ENCODE measurements around the gene NCOR1.
"Not testable (repeated sequence)": the region's sequence is repeated elsewhere in the genome, so short reads cannot be mapped to it uniquely, and the experiment has no call there.

NCOR1 gene

DNA sequence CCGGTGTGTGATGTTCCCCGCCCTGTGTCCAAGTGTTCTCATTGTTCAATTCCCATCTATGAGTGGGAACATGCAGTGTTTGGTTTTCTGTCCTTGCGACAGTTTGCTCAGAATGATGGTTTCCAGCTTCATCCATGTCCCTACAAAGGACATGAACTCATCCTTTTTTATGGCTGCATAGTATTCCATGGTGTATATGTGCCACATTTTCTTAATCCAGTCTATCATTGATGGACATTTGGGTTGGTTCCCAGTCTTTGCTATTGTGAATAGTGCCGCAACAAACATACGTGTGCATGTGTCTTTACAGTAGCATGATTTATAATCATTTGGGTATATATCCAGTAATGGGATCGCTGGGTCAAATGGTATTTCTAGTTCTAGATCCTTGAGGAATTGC lies 63.0 kb downstream of the NCOR1 start:
- DNase-seq (ENCODE audit: low read depth in 2 of 3, low spot score in 2 of 3): not testable (repeated sequence)

DNA sequence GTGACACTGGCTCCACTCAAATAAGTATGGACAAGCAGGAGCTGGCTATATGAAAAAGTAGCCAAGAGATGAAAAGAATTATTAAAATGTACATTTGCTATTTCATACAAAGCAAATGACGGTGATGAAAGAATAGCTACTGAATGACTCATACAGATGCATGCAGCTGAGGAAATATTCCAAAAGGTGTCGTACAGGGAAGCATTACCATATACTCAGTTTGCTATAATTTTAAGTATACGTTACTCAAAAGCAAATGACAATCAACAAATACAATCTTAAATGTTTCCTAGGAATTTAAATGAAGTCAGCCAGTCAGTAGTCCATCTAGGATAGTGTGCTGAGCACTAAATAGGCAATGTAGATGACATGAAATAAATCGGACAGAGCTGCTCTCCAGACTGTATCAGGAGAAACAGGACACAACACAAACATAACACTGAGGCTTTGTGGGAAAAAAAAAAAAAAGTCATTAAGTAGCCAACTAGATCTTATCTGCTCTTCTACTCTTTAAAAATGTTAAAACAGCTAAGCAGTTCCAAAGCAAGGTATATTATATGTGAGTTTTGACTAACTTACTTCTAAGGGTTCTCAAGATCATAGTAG lies 65.0 kb downstream of the NCOR1 start:
- no peak for DNase-seq (ENCODE audit: low read depth in 2 of 3, low spot score in 2 of 3)

DNA sequence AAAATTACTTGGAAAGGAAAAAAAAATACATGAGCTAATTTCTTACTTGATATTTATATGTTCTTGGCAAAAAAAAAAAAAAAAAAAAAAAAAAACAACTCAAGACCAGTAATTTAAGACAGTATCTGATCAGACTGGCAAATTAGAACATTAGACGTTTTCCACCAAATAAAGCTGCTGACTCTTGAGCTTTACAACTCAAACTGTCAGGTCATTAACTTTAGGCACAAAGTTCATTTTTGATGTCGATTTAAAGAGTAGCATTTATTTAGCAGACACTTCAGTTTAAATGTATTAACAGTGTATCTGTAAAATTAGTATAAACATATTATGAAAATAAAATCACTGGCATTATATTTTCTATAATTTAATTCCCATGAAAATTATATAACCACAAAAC lies 66.7 kb downstream of the NCOR1 start:
- DNase-seq (ENCODE audit: low read depth in 2 of 3, low spot score in 2 of 3): no peak

DNA sequence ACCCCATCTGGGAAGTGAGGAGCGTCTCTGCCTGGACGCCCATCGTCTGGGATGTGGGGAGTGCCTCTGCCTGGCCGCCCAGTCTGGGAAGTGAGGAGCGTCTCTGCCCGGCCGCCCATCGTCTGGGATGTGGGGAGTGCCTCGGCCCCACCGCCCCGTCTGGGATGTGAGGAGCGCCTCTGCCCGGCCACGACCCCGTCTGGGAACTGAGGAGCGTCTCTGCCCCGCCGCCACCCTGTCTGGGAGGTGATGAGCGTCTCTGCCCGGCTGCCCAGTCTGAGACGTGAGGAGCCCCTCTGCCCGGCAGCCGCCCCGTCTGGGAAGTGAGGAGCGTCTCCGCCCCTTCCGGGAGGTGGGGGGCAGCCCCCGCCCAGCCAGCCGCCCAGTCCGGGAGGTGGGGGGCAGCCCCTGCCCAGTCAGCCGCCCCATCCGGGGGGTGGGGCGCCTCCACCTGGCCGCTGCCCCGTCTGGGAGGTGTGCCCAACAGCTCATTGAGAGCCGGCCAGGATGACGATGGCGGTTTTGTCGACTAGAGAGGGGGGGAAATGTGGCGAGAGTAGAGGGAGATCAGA lies 69.9 kb downstream of the NCOR1 start:
- not testable (repeated sequence) for DNase-seq (ENCODE audit: low read depth in 2 of 3, low spot score in 2 of 3)

DNA sequence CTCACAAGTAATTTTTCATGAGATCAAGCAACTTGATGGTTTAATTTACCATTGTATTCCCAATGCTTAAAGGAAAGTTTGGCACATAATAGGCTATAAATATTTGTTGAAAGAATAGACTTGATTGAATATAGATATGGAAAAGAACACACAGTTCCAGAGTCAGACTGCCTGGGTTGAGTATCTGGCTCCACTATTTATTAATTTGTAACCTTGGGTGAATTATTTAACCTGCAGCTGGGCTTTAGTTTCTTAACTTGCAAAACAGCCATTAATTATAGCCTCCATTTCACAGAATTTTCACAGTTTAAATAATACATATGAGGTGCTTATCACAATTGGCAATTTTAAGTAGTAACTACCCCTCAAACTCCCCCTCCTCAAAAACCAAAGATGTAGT lies 73.6 kb downstream of the NCOR1 start:
- DNase-seq (ENCODE audit: low read depth in 2 of 3, low spot score in 2 of 3): no peak

DNA sequence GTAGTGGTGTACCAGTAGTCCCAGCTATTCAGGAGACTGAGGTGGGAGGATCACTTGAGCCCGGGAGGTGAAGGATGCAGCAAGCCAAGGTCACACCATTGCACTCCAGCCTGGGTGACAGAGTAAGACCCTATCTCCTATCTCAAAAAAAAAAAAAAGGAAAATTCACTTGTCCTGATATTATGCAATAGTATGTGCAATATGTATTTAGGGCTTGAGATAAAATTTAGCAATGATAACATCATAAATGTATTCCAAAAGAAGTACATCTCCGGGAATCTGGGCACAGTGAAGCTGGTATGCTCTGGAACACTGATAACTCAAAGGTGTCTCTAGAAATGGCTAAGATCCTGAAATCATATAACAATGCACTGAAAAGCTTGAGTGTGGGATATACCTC lies 74.5 kb downstream of the NCOR1 start:
- no peak for DNase-seq (ENCODE audit: low read depth in 2 of 3, low spot score in 2 of 3)

DNA sequence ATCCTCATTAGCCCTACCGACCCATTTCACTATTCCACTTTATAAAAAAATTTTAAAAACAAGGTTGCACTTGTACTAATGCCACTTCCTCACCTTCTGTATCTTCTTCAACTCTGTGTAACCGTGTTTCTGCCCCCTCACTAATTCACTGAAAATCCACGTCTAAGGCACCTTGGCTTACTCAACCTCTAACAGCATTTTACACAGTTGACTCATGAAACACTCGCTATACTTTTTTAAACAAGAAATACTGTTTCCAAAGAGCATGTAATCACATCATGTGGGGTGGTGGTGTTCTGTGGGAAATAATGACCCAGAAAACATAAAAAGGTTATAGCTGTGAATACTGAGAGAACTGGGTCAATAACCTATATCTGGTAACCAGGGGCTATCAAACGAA lies 79.9 kb downstream of the NCOR1 start:
- no peak for DNase-seq (ENCODE audit: low read depth in 2 of 3, low spot score in 2 of 3)

DNA sequence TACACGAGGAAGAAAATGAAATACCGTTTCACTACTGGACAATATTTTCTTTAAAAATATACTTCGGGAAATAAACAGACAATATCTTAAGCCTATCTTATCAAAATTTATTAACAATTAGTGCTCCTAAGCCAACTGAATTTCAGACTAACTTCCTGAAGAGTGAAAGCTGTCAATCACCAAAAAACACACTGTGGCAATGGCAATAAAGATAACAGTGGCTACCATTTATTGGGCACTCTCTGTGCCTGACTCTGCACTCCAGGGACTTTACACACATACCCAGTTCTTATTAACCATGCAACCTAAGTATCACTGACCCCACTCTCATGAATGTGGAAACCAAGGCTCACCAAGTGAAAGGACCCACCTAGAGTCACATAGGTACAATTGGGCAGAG lies 83.7 kb downstream of the NCOR1 start:
- no peak for DNase-seq (ENCODE audit: low read depth in 2 of 3, low spot score in 2 of 3)

DNA sequence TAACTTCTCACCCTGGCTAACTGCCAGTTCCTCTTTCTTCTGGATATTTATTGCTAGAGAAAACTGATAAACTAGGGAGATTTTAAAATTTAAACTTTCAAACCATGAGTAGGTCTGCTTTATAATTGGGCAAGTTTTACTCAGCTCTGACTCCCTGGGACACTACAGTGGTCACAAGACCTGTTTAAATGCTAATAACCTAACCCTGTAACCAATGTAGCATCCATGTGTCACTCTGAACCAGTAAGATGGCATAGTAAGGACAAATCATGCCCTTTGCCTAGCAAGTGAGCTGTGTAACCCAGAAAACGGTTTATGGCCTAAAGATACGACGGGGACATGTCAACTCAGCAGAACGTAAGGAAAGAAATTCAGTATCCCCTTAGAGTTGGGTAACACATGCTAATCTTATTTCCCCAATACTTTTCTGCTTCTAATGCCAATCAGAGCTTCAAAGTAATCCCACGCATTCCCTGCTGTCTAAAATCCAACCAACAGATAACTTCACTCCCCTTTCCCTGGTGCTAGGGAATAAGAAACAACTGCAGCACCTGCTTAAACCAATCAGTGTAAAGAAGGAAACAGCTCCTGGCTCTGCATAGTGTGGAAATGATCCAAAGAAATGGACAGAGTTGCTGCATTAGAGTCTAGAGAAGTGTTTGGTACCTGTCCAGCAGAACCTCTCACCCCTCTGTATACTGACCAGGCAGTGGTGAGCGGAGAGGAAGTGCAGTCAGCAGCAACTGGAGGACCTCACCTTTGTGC lies 85.7 kb downstream of the NCOR1 start:
- DNase-seq (ENCODE audit: low read depth in 2 of 3, low spot score in 2 of 3): no peak

DNA sequence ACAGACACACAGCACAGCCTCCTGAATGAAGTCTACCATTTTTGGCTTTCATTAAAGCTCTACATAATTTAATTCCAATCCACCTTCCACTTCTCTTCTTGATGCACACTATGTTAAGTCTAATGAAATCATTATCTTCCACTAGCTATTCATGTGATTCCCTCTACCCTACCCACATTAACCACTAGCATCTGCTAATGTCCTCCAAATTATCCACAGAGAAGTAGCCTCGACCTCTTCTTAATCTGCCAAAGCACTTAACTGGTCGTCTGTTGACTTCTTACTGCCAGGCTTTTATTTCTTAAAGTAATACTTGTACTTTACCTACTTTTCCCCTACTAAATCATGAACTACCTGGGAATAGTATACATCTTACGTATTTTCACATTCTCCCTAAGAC lies 91.8 kb downstream of the NCOR1 start:
- no peak for DNase-seq (ENCODE audit: low read depth in 2 of 3, low spot score in 2 of 3)

DNA sequence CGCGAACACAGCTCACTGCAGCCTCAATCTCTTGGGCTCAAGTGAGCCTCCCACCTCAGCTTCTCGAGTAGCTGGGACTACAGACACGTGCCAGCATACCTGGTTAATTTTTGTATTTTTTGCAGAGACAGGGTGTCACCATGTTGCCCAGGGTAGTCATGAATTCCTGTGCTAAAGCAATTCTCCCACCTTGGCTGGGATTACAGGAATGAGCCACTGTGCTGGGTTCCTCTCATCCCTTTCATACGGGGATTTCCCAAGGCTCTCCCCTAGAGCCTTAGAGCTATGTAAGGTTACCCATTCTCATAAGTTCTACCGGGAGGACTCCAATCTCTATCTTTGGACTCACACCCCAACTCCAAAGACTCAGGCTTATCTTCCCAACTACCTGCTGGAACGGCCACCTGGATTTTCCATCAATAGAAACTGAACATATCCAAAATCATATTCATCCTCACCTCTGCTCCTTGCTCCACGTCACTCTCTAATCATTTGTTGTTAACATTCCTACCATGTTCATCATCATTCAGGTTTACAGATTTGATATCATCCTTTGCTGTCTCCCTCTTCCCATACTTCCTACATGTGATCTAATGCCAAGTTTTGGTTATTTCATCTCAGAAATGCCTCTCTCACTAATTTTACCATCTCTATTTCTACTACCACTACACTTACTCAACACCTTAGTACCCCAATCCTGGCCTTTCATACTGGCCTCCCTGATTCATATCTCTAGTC lies 92.5 kb downstream of the NCOR1 start:
- no peak for DNase-seq (ENCODE audit: low read depth in 2 of 3, low spot score in 2 of 3)

DNA sequence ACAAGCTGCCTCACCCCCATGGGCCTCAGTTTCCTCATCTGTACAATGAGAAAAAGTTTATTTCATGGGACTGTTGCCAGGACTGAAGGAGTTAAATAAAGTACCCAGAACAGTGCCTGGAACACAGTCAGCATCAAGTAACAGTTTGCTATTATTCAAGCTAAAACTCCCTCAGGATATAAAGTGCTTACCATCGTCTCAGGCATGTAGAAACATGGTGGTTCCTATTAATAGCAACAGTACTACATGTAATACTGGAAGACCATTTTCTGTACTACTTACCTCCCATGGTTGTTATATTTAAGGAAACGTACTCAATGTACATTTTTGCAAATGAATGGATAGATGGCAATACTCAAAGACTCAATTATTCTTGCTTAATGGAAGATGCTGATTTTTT lies 93.4 kb downstream of the NCOR1 start:
- DNase-seq (ENCODE audit: low read depth in 2 of 3, low spot score in 2 of 3): no peak

DNA sequence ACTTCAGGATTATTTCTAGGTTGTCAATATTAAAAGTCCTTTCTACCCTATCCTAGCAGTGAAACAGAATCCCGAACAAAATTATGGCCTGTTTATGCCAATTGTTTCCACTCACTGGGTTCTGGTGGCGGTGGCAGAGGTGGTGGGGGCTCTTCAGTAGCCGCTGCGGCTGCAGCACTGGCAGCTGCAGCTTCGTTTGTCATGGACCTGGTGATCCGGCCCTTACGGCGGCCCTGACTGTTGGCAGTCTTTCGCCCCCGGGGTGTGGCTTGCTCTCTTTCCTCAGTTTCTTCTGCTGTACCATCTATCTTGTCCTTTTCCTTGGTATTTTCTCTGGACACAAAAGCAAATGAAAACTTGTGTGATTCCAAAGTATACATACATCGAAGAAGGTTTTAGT lies 94.4 kb downstream of the NCOR1 start:
- no peak for DNase-seq (ENCODE audit: low read depth in 2 of 3, low spot score in 2 of 3)

DNA sequence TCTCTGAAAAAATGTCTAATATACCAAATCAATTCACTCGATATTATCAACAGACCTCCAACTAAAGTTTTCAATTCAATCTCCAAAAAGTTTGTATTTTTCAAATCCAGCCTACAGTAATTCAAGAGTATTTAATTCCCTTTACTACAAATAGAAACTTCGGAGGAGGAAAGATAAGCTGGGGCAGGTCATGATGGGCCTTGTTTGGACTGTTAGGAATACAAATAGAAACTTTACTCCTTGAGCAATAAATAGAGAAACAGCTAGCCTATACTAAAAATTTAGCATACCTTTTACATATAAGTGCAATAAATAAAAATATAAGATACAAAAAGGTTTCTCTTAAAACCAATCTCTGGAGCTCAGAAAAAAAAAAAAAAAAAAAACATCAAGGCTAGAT lies 98.2 kb downstream of the NCOR1 start:
- no peak for DNase-seq (ENCODE audit: low read depth in 2 of 3, low spot score in 2 of 3)

DNA sequence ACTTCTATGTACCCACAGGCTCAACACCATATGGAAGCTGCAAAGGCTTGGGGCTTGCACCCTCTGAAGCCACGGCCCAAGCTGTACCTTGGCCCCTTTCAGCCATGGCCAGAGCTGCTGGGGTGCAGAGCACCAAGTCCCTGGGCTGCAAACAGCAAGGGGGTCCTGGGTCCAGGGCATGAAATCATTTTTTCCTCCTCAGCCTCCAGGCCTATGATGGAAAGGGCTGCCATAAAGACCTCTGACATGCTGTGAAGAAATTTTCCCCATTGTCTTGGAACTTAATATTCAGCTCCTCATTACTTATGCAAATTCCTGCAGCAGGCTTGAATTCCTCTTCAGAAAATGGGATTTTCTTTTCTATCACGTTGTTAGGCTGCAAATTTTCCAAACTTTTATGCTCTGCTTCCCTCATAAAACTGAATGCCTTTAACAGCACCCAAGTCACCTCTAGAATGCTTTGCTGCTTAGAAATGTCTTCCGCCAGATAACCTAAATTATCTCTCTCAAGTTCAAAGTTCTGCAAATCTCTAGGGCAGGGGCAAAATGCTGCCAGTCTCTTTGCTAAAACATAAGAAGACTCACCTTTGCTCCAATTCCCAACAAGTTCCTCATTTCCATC lies 100.1 kb downstream of the NCOR1 start:
- not testable (repeated sequence) for DNase-seq (ENCODE audit: low read depth in 2 of 3, low spot score in 2 of 3)

DNA sequence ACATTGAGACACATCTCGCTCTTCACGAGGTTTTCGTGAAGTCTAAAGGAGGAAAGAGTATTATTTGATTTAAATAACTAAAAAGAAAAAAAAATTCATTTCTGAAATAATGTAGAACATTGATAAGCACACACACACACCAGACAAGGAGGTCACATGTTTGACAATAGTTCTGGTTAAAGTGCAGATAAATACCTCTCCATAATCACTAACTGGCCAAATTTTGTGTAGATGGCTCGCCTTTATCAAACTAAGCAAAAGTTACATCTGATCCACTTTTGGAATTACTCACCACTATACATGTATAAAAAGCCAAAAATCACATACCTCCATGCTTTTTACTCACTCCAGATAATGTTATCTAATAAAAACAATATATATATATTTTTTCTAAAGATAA lies 106.5 kb downstream of the NCOR1 start:
- DNase-seq (ENCODE audit: low read depth in 2 of 3, low spot score in 2 of 3): no peak

DNA sequence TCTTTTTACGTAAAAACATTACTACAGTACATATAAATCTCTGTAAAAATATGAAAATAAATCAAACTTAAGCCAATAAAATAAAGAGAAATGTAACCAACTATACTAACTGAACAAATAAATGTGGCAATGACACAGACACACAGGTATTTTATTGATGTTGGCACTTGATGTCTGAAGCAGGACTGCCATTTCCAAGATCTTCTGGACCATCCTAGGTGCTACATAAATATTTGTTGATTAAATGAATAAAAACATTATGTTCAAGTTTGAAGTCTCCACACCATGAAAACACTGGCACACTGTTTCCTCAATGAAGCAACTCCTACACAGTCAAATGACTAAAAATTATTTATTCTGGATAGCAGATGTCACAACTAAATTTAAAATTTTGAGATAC lies 106.9 kb downstream of the NCOR1 start:
- DNase-seq (ENCODE audit: low read depth in 2 of 3, low spot score in 2 of 3): no peak

DNA sequence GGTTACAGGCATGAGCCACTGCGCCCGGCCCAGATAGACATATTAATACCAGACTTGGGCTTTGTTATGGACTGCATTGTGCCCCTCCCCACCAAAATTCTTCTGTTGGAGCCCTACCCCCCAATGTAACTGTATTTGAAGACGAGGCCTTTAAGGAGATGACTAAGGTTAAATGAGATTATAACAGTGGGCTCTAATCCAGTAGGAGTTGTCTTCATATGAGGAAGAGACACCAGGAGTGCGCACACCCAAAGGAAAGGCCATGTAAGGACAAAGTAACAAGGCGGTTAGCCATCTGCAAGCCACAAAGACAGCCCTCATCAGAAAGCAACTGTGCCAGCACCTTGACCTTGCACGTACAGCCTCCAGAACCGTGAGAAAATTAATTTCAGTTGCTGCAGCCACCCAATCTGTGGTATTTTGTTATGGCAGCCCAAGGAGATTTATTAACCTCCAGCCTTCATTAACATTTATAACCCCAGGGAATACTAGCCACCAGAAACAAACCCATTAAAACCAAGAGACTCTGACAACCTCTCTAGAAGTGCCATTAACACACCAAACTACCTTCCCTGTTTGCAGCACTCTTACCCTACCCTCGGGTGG lies 108.1 kb downstream of the NCOR1 start:
- no peak for DNase-seq (ENCODE audit: low read depth in 2 of 3, low spot score in 2 of 3)

DNA sequence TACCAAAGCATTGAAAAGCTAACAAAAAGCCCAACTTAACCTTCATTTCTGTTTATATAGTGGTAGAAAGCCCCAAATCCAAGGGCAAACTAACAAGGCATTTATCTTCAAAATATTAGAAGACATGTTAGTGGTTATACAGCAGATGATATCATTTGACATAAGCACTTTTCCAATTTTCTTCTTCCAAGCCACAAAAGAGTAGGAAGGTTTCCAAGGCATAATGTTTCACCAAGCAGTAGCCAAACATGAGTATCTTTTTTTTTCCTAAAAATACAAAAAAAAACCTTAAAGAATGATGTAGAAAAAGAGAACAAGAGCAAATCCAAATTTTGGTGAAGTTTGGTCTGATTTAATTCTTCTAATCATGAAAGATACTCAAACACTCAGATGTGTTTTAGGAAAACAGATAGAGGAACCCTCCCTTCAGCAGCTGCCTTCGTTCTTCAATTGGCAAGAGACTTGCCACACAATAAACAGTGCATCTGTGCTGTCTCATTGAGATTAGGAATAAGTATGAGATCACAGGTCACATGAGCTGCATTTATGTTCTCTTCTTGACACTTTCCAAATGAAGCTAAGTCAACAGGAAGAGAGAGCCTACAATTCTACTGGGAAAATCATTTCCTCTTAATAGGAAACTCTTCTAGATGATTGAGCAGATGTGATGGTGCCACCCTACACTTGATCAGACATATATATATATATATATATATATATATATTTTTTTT lies 109.0 kb downstream of the NCOR1 start:
- DNase-seq (ENCODE audit: low read depth in 2 of 3, low spot score in 2 of 3): no peak

DNA sequence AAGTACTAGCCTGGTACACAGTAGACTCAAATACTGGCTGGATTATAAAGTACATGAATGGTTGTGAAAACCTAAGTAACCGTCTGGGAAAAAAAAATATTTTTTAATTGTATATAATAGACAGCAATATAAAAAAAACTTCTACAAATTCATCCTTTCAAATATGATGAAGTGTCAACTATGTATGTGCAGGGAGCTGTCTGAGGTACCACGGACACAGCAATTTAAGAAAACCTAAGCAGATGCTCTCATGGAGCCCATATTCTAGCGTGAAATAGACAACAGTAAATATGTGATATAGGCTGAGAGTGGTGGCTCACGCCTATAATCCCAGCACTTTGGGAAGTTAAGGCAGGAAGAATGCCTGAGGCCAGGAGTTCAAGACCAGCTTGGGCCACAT lies 111.1 kb downstream of the NCOR1 start:
- DNase-seq (ENCODE audit: low read depth in 2 of 3, low spot score in 2 of 3): no peak

DNA sequence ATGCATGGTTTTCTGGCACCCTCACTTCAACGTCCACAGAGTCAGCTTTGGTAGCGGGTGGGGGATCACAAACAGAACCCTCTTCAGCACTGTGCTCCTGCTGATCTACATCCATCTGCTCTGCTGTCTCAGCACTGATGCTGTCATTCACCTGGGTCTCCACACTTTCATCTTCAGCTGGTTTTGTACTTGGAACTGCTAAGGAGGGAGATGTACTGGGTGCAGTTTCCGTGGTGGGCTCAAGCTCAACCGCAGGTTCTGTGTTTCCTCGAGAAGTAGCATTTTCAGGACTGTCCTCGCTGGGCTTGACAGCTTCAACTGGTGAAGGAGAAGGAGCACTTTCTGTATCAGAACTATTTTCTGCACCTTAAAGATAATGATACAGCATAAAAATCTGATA lies 113.9 kb downstream of the NCOR1 start:
- no peak for DNase-seq (ENCODE audit: low read depth in 2 of 3, low spot score in 2 of 3)

Data from activated CD8-positive, alpha-beta memory T cell treated with anti-CD3 and anti-CD28 coated beads for 48 hours (primary cell).